ENCODE results near the gene EMP3.

EMP3 gene

GRCh38 chr19:48340995-48341394 is 15.6 kb downstream of the EMP3 start:
- no peak for TF ChIP-seq Cebpa-rat (IDR thresholded peaks at IDR 0.05)
- H3K4me2 ChIP-seq: no peak overlapping the region; a peak in 1 of 22 replicates

DNA sequence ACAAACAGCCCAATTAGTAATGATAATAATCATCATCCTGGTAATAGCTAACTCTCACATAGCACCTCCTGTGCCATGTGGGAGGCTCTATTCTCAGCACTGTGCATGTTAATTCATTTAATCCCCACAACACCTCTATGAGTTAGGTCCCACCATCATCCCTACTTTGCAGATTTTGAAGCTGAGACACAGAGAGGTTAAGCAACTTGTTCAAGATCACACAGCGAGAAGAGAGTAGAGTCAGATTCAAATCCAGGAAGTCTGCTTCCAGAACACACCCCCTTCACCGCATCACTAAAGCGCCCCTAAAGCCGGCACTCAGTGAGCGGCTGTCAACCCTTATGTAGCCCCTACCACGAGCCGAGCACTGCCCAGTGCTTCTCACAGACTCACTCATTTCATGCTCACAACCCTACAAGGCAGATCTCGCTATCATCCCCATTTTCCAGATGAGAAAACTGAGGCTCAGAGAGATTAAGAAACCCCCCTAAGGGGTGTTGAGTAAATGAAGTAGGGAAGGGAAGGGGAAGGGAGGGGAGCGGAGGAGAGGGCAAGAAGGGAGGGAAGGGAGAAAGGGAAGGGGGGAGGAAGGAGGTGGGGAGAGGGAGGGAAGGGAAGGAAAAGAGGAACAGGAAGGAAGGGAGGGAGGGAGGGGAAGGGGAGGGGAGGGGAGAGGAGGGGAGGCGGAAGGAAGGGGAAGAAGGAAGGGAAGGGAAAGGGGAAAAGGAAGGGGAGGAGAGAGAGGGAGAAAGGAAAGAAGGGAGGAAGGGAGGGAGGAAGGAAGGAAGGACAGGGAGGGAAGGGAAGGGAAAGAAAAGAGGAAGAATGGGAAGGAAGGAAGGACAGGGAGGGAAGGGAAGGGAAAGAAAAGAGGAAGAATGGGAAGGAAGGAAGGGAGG is 16.4 kb downstream of the EMP3 start:
- no peak overlapping the region for H3K4me2 ChIP-seq

More at GRCh38 chr19:48340995-48341394, 15.6 kb downstream of the EMP3 start:
- H3K4me1 ChIP-seq: peaks cover 6 to 19% (median 11%) of the 10 kb centered on the region in 10 experiments; a peak in 15 of 20 replicates
- H3K9ac ChIP-seq: peak overlapping the region in 1 of 11 experiments; percentile 4; a peak in 1 of 22 replicates
- peak overlapping the region in 2 of 11 experiments; percentile 9 to 10; a peak in 1 of 22 replicates for H3K27ac ChIP-seq
- no peak overlapping the region for H3K4me3 ChIP-seq
- no peaks in the 10 kb centered on the region for H3K36me3 ChIP-seq
- no peaks in the 10 kb centered on the region; a peak in 1 of 22 replicates for H4K20me1 ChIP-seq
- no peaks in the 10 kb centered on the region for H3K27me3 ChIP-seq
- H3K9me3 ChIP-seq (replicated peaks in 1 of 11): no peaks in the 10 kb centered on the region

DNA sequence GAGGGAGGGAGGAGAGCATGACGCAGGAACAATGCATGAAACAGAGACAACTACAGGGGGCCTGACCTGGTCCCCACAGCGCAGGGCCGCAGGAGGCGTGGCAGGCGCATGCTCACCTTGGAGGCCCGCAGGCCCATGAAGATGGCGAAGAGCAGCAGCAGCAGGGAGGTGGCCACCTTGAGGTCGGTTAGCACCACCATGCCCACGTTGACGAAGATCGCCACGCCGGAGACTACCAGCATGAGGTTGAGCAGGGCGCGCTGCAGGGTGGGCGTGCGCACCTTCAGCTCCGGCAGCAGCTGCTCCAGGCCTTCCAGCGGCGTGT is 17.0 kb downstream of the EMP3 start:
- H3K27ac ChIP-seq: 0 out of 22 replicates have a peak overlapping the region, but pooled peaks of 1 of the 11 experiments have one; percentile 8
- no peaks in the 10 kb centered on the region for H3K36me3 ChIP-seq
- no peaks in the 10 kb centered on the region; a peak in 1 of 22 replicates for H4K20me1 ChIP-seq
- peak overlapping the region in 1 of 11 experiments; percentile 24; a peak in 1 of 22 replicates for H3K9ac ChIP-seq
- peak overlapping the region in 4 of 11 experiments; percentile 24 to 54 (median 44); a peak in 5 of 22 replicates for H3K4me2 ChIP-seq
- peaks cover 6 to 19% (median 11%) of the 10 kb centered on the region in 10 experiments; a peak in 15 of 20 replicates for H3K4me1 ChIP-seq
- H3K27me3 ChIP-seq: no peaks in the 10 kb centered on the region
- no peaks in the 10 kb centered on the region for H3K9me3 ChIP-seq (replicated peaks in 1 of 11)
- no peak for TF ChIP-seq Cebpa-rat (IDR thresholded peaks at IDR 0.05)
- no peak overlapping the region for H3K4me3 ChIP-seq

More for the DNA sequence above, 16.4 kb downstream of the EMP3 start:
- Histone ChIP-seq H3K27me3 (no peaks in the 10 kb centered on the region), H3K4me1 (peaks cover 6 to 19% (median 11%) of the 10 kb centered on the region in 10 experiments; a peak in 15 of 20 replicates), H3K4me3 (no peak overlapping the region), H3K9ac (no peak overlapping the region), H3K9me3 (replicated peaks in 1 of 11) (no peaks in the 10 kb centered on the region), H3K36me3 (no peaks in the 10 kb centered on the region), H3K27ac (peak overlapping the region in 1 of 11 experiments; percentile 10; a peak in 1 of 22 replicates), H4K20me1 (no peaks in the 10 kb centered on the region; a peak in 1 of 22 replicates)
- no peak for TF ChIP-seq Cebpa-rat (IDR thresholded peaks at IDR 0.05)

- no peaks in the 10 kb centered on the region for H3K27me3 ChIP-seq
- H3K9me3 ChIP-seq (replicated peaks in 1 of 11): no peaks in the 10 kb centered on the region
- H4K20me1 ChIP-seq: no peaks in the 10 kb centered on the region; a peak in 1 of 22 replicates
- H3K4me1 ChIP-seq: peaks cover 6 to 19% (median 11%) of the 10 kb centered on the region in 10 experiments; a peak in 15 of 20 replicates
- H3K36me3 ChIP-seq: no peaks in the 10 kb centered on the region
- H3K27ac ChIP-seq: no peak overlapping the region
- peak overlapping the region in 5 of 11 experiments; percentile 24 to 54 (median 34); a peak in 8 of 22 replicates for H3K4me2 ChIP-seq
- H3K4me3 ChIP-seq: no peak overlapping the region
- 0 out of 22 replicates have a peak overlapping the region, but pooled peaks of 1 of the 11 experiments have one; percentile 24 for H3K9ac ChIP-seq
- no peak for TF ChIP-seq Cebpa-rat (IDR thresholded peaks at IDR 0.05)
These were observed 17.6 kb downstream of the EMP3 start for GRCh38 chr19:48342841-48343540.

DNA sequence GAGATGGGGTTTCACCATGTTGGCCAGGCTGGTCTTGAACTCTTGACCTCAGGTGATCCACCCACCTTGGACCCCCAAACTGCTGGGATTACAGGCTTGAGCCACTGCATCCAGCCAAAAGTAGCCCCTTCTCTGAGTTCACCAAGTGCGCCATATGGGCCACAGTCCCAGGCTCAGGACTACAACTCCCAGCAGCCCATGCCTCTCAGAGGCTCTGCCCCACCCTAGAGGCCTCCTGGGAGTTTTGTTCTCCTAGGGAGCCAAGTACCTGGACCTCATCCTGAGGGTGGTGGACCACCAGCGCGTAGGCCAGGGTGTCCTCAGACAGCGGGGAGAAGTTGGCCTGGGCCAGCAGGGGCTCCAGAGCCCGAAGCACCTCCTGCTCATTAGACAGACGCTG is 19.5 kb downstream of the EMP3 start:
- TF ChIP-seq Cebpa-rat (IDR thresholded peaks at IDR 0.05): no peak

DNA sequence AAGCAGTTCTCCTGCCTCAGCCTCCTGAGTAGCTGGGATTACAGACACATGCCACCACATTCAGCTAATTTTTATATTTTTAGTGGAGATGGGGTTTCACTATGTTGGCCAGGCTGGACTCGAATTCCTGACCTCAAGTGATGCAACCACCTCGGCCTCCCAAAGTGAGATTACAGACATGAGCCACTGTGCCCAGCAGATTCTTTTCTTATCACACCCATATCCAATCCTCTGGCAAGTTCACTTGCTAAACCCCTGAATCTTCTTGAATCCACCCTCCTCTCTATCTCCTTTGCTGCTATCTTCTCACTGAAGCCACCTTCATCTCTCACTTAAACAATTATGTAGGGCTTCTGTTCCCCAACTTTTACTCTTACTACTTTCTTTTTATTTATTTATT is 20.8 kb downstream of the EMP3 start:
- no peaks in the 10 kb centered on the region for H3K9me3 ChIP-seq (replicated peaks in 1 of 11)
- no peaks in the 10 kb centered on the region for H3K36me3 ChIP-seq
- H3K4me2 ChIP-seq: no peak overlapping the region
- H3K9ac ChIP-seq: no peak overlapping the region
- no peak overlapping the region for H3K4me3 ChIP-seq
- H3K27me3 ChIP-seq: no peaks in the 10 kb centered on the region
- no peaks in the 10 kb centered on the region for H4K20me1 ChIP-seq
- H3K4me1 ChIP-seq: peaks cover 0 to 14% (median 11%) of the 10 kb centered on the region in 10 experiments; a peak in 11 of 20 replicates
- no peak overlapping the region for H3K27ac ChIP-seq
- no peak for TF ChIP-seq Cebpa-rat (IDR thresholded peaks at IDR 0.05)

More for the DNA sequence above, 19.5 kb downstream of the EMP3 start:
- H3K27ac ChIP-seq: no peak overlapping the region
- H3K4me3 ChIP-seq: no peak overlapping the region
- no peak overlapping the region for H3K9ac ChIP-seq
- H3K4me2 ChIP-seq: no peak overlapping the region
- H3K9me3 ChIP-seq (replicated peaks in 1 of 11): no peaks in the 10 kb centered on the region
- H3K27me3 ChIP-seq: no peaks in the 10 kb centered on the region
- H3K36me3 ChIP-seq: no peaks in the 10 kb centered on the region
- H3K4me1 ChIP-seq: peaks cover 6 to 19% (median 11%) of the 10 kb centered on the region in 10 experiments; a peak in 15 of 20 replicates
- no peaks in the 10 kb centered on the region for H4K20me1 ChIP-seq

- no peak overlapping the region for H3K9ac ChIP-seq
- TF ChIP-seq Cebpa-rat (IDR thresholded peaks at IDR 0.05): no peak
- peaks cover 0 to 5% (median 4%) of the 10 kb centered on the region in 10 experiments; a peak in 11 of 20 replicates for H3K4me1 ChIP-seq
- H3K27ac ChIP-seq: no peak overlapping the region
- H3K4me3 ChIP-seq: no peak overlapping the region
- no peaks in the 10 kb centered on the region for H3K27me3 ChIP-seq
- no peaks in the 10 kb centered on the region for H3K36me3 ChIP-seq
- no peaks in the 10 kb centered on the region for H3K9me3 ChIP-seq (replicated peaks in 1 of 11)
- H3K4me2 ChIP-seq: no peak overlapping the region
- no peaks in the 10 kb centered on the region for H4K20me1 ChIP-seq
These were observed 22.7 kb downstream of the EMP3 start for GRCh38 chr19:48348045-48348444.

DNA sequence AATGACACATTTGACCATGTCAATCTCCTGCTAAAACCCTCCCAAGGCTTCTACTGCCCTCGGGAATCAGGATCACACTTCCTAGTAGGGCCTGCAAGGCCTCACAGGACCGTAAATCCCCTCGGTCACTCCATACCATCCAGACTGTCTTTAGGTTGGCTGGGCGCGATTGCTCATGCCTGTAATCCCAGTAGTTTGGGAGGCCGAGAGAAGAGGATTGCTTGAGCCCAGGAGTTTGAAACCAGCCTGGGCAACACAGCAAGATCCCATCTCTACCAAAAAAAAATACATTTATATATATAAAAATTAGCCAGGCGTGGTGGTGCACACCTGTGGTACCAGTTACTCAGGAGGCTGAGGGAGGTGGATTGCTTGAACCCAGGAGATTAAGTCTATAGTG is 23.4 kb downstream of the EMP3 start:
- Histone ChIP-seq H3K9ac (no peak overlapping the region), H3K4me2 (no peak overlapping the region; a peak in 1 of 22 replicates), H3K27ac (no peak overlapping the region)

DNA sequence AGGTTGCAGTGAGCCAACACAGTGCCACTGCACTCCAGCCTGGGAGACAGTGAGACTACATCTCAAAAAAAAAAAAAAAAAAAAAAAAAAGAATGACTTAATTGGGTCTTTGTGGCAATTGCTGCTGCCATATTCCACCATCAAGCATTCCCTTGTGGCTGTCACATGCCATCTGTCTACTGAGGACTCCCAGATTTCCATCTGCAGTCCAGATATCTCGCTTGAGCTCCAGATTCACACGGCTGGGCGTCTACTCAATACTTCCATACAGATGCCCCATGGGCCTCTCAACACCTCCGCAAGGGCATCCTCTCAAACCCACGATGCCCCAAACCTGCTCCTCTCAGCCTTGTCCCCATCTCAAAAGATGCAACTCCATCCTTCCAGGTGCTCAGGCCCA is 25.5 kb downstream of the EMP3 start:
- H3K27ac ChIP-seq: no peak overlapping the region
- no peaks in the 10 kb centered on the region for H3K36me3 ChIP-seq
- no peak for TF ChIP-seq Cebpa-rat (IDR thresholded peaks at IDR 0.05)
- no peak overlapping the region for H3K4me2 ChIP-seq
- H3K4me1 ChIP-seq: peaks cover 11 to 27% (median 17%) of the 10 kb centered on the region in 10 experiments
- no peak overlapping the region for H3K4me3 ChIP-seq
- H3K27me3 ChIP-seq: no peaks in the 10 kb centered on the region
- no peak overlapping the region for H3K9ac ChIP-seq
- H4K20me1 ChIP-seq: no peaks in the 10 kb centered on the region
- H3K9me3 ChIP-seq (replicated peaks in 1 of 11): no peaks in the 10 kb centered on the region

More for the DNA sequence above, 23.4 kb downstream of the EMP3 start:
- no peak for TF ChIP-seq Cebpa-rat (IDR thresholded peaks at IDR 0.05)
- no peak overlapping the region for H3K4me3 ChIP-seq
- no peaks in the 10 kb centered on the region for H3K27me3 ChIP-seq
- H3K9me3 ChIP-seq (replicated peaks in 1 of 11): no peaks in the 10 kb centered on the region
- peaks cover 0 to 7% (median 3%) of the 10 kb centered on the region in 10 experiments; a peak in 12 of 20 replicates for H3K4me1 ChIP-seq
- H4K20me1 ChIP-seq: no peaks in the 10 kb centered on the region
- H3K36me3 ChIP-seq: no peaks in the 10 kb centered on the region

Data from BLaER1 treated with 17β-estradiol and CSF1 and Interleukin-3, amounts not matched to agents 10 nM and 100 nM (cell line).